ENCODE data around the gene MAEL.

Gene MAEL

GRCh38 chr1:167060141-167061072 lies 71.3 kb downstream of the MAEL start:
- DNase-seq (ENCODE audit: low read depth) = no peak
- no peak overlapping the region for H3K4me3 ChIP-seq (ENCODE audit: low read length)
- peak; percentile 47 for TF ChIP-seq CTCF (conservative IDR thresholded peaks at IDR 0.05; ENCODE audit: low read depth, low read length)

- TF ChIP-seq CTCF (conservative IDR thresholded peaks at IDR 0.05; ENCODE audit: low read depth, low read length) = no peak
Observed at GRCh38 chr1:167061073-167061464, 72.0 kb downstream of the MAEL start.

GRCh38 chr1:167064621-167065020 lies 75.5 kb downstream of the MAEL start:
- no peak overlapping the region for H3K4me3 ChIP-seq (ENCODE audit: low read length)
- no peak for DNase-seq (ENCODE audit: low read depth)
- TF ChIP-seq CTCF (conservative IDR thresholded peaks at IDR 0.05; ENCODE audit: low read depth, low read length) = no peak

More at GRCh38 chr1:167061073-167061464, 72.0 kb downstream of the MAEL start:
- DNase-seq (ENCODE audit: low read depth) = no peak
- no peak overlapping the region for H3K4me3 ChIP-seq (ENCODE audit: low read length)

GRCh38 chr1:167065471-167065870 lies 76.4 kb downstream of the MAEL start:
- TF ChIP-seq CTCF (conservative IDR thresholded peaks at IDR 0.05; ENCODE audit: low read depth, low read length) = no peak
- no peak overlapping the region for H3K4me3 ChIP-seq (ENCODE audit: low read length)
- no peak for DNase-seq (ENCODE audit: low read depth)

- peak overlapping the region; percentile 44 for H3K4me3 ChIP-seq (ENCODE audit: low read length)
- no peak for DNase-seq (ENCODE audit: low read depth)
- TF ChIP-seq CTCF (conservative IDR thresholded peaks at IDR 0.05; ENCODE audit: low read depth, low read length) = peak; percentile 87
Observed at GRCh38 chr1:167066333-167067122, 77.4 kb downstream of the MAEL start.

GRCh38 chr1:167067904-167068303 lies 78.8 kb downstream of the MAEL start:
- TF ChIP-seq CTCF (conservative IDR thresholded peaks at IDR 0.05; ENCODE audit: low read depth, low read length) = no peak
- DNase-seq (ENCODE audit: low read depth) = no peak
- no peak overlapping the region for H3K4me3 ChIP-seq (ENCODE audit: low read length)

All from retinal pigment epithelial cell (primary cell).